WTC11 (cell line): ENCODE results near the gene ITGA11. TPM values are rescaled to one million over a fixed set of nuclear protein-coding genes. Genes with fewer than 3 reads are reported as not detected.

Source experiments
- ATAC-seq: fragments of 200-7000 bp; cut with Tn5 transposase; 2 replicates; pipeline ENCODE4 v1.10.0; 2021; ENCODE audit warnings: mild to moderate bottlenecking, moderate library complexity
- CTCF ChIA-PET: fragments of 300-600 bp; sonication (Branson Sonifier 250); formaldehyde crosslinking; loops from one replicate; lab custom pipeline; 2021; ENCODE audit warnings: antibody characterized with exemption; lab: Charles Lee
- POLR2A ChIA-PET: fragments of 350-600 bp; sonication (Branson Sonifier 250); formaldehyde crosslinking; loops from one replicate; lab custom pipeline; 2021; ENCODE audit warnings: antibody characterized with exemption; lab: Charles Lee
- DNase-seq: peaks from one replicate; pipeline ENCODE4 v3.0.0; 2021; ENCODE audit warnings: low spot score
- H3K27ac Mint-ChIP-seq: 2 replicates; pipeline ENCODE4 v1.8.0; 2021; ENCODE audit warnings: mixed read lengths
- H3K27me3 Mint-ChIP-seq: 2 replicates; pipeline ENCODE4 v1.8.0; 2021; ENCODE audit warnings: low read depth, mild to moderate bottlenecking, moderate library complexity, mixed read lengths
- H3K36me3 Mint-ChIP-seq: 2 replicates; pipeline ENCODE4 v1.8.0; 2021; ENCODE audit warnings: mixed read lengths
- H3K4me1 Mint-ChIP-seq: 2 replicates; pipeline ENCODE4 v1.8.0; 2022; ENCODE audit warnings: mixed read lengths
- H3K4me3 Mint-ChIP-seq: 2 replicates; pipeline ENCODE4 v1.8.0; 2021; ENCODE audit warnings: mild to moderate bottlenecking, moderate library complexity, mixed read lengths
- H3K9me3 Mint-ChIP-seq: 2 replicates; pipeline ENCODE4 v1.8.0; 2021; ENCODE audit warnings: mixed read lengths
- CBFB ChIP-seq: sonication (generic); formaldehyde crosslinking; IDR thresholded peaks from 2 replicates; pipeline ENCODE4 v1.8.1; 2022; ENCODE audit warnings: mild to moderate bottlenecking, low read depth, missing genetic modification reagents
- CREB1 ChIP-seq: sonication (generic); formaldehyde crosslinking; IDR thresholded peaks from 2 replicates; pipeline ENCODE4 v1.8.0; 2023; ENCODE audit warnings: mild to moderate bottlenecking, missing genetic modification reagents
- E2F4 ChIP-seq: sonication (generic); formaldehyde crosslinking; IDR thresholded peaks from 2 replicates; pipeline ENCODE4 v1.8.1; 2022; ENCODE audit warnings: low read depth, mild to moderate bottlenecking, moderate library complexity, missing genetic modification reagents, borderline replicate concordance
- ETV6 ChIP-seq: sonication (generic); formaldehyde crosslinking; IDR thresholded peaks from 2 replicates; pipeline ENCODE4 v1.8.1; 2022; ENCODE audit warnings: mild to moderate bottlenecking, missing genetic modification reagents
- GRHL2 ChIP-seq: fragments of 250-450 bp; sonication (Bioruptor Pico); IDR thresholded peaks from 2 replicates; pipeline ENCODE4 v1.8.0; 2022; ENCODE audit warnings: mild to moderate bottlenecking, moderate library complexity; ENCODE audit not compliant: insufficient replicate concordance, severe bottlenecking
- PRDM15 ChIP-seq: sonication (generic); formaldehyde crosslinking; IDR thresholded peaks from 2 replicates; pipeline ENCODE4 v1.8.0; 2022; ENCODE audit warnings: missing genetic modification reagents
- SMAD4 ChIP-seq: sonication (generic); formaldehyde crosslinking; IDR thresholded peaks from 2 replicates; pipeline ENCODE4 v1.8.0; 2022; ENCODE audit warnings: mild to moderate bottlenecking, missing genetic modification reagents
- SP1 ChIP-seq: sonication (generic); formaldehyde crosslinking; conservative IDR thresholded peaks from 2 replicates; pipeline ENCODE4 v1.8.1; 2022; ENCODE audit warnings: missing genetic modification reagents
- TEAD4 ChIP-seq: sonication (generic); formaldehyde crosslinking; IDR thresholded peaks from 2 replicates; pipeline ENCODE4 v1.8.0; 2022; ENCODE audit warnings: mild to moderate bottlenecking, missing genetic modification reagents
- ZBTB21 ChIP-seq: sonication (generic); formaldehyde crosslinking; IDR thresholded peaks from 2 replicates; pipeline ENCODE4 v1.8.1; 2023; ENCODE audit warnings: mild to moderate bottlenecking, missing genetic modification reagents, borderline replicate concordance
- ZBTB43 ChIP-seq: sonication (generic); formaldehyde crosslinking; IDR thresholded peaks from 2 replicates; pipeline ENCODE4 v1.8.1; 2023; ENCODE audit warnings: mild to moderate bottlenecking, missing genetic modification reagents
- ZNF396 ChIP-seq: fragments of 250-450 bp; sonication (Bioruptor Pico); IDR thresholded peaks from 2 replicates; pipeline ENCODE4 v1.8.0; 2021; ENCODE audit warnings: mild to moderate bottlenecking, moderate library complexity, borderline replicate concordance
- ZNF423 ChIP-seq: fragments of 250-450 bp; sonication (Bioruptor Pico); IDR thresholded peaks from 2 replicates; pipeline ENCODE4 v2.1.2; 2022; ENCODE audit warnings: mild to moderate bottlenecking, moderate library complexity
- ZNF671 ChIP-seq: fragments of 250-450 bp; sonication (Bioruptor Pico); IDR thresholded peaks from 2 replicates; pipeline ENCODE4 v1.8.0; 2021; ENCODE audit warnings: mild to moderate bottlenecking
- total RNA-seq: library from RNA; stranded (reverse); gene quantifications from 3 replicates; pipeline ENCODE4 v1.2.3, GENCODE V29; 2021
- TF ChIP-seq, protein P1 (sequence below): fragments of 250-450 bp; sonication (Bioruptor Pico); IDR thresholded peaks from 2 replicates; pipeline ENCODE4 v1.9.0; 2021; ENCODE audit warnings: mild to moderate bottlenecking
- TF ChIP-seq, protein P2 (sequence below): sonication (generic); formaldehyde crosslinking; IDR thresholded peaks from 2 replicates; pipeline ENCODE4 v1.8.1; 2022; ENCODE audit warnings: mild to moderate bottlenecking, missing genetic modification reagents, moderate library complexity, borderline replicate concordance
- TF ChIP-seq, protein P3 (sequence below): fragments of 250-450 bp; sonication (Bioruptor Pico); IDR thresholded peaks from 2 replicates; pipeline ENCODE4 v1.9.0; 2021; ENCODE audit warnings: mild to moderate bottlenecking, borderline replicate concordance

Gene ITGA11
- total RNA-seq, 1 experiment from 2014 or later: 0.15 TPM

DNA sequence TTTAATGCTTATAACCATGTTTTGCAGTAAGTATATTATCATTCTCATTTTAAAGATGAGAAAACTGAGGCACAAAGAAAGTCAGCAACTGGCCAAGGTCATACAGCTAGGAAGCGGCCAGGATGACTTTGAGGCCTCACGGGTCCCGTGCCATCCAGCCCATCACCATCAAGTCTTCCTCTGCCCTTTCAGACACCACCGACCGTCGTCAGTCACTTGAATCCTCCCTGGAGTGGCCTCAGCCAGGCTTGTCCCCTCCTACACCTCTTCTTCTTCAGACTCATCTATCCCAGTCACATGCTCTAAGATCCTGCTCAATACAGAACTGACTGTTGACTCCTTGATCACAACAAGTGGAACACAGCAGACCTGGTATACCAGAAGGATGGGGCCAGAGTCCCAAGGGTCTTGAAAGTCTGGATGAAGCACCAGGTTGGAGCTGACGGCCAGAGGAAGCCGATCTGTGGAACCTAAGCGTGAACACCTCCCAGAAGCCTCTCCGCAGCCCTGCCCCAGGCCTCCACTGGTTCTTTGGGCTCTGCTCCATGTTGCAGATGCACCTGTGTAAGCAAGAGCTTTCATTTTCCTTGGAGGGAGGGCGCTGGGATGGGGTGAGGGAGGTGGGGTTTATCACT, 22.1 kb downstream of the ITGA11 start (continued):
- TF ChIP-seq ZBTB21: no peak

GRCh38 chr15:68408971-68409370, 23.0 kb downstream of the ITGA11 start:
- Mint-ChIP-seq H3K27ac (no peak overlapping the region), H3K36me3 (no peaks in the 10 kb centered on the region), H3K9me3 (no peaks in the 10 kb centered on the region), H3K27me3 (no peaks in the 10 kb centered on the region; the same call in 1 of the 2 replicates), H3K4me1 (no peaks in the 10 kb centered on the region), H3K4me3 (no peak overlapping the region)
- ChIA-PET POLR2A (no interaction called here), CTCF (no interaction called here)
- DNase-seq (no peak), ATAC-seq (no peak)
- TF ChIP-seq GRHL2 (CRISPR knock-in tag): no peak
- no peak for TF ChIP-seq E2F4
- no peak for TF ChIP-seq ZNF396
- TF ChIP-seq SP1 (CRISPR knock-in tag): no peak
- TF ChIP-seq, protein P1, sequence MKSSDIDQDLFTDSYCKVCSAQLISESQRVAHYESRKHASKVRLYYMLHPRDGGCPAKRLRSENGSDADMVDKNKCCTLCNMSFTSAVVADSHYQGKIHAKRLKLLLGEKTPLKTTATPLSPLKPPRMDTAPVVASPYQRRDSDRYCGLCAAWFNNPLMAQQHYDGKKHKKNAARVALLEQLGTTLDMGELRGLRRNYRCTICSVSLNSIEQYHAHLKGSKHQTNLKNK (CRISPR knock-in tag): no peak
- no peak for TF ChIP-seq ETV6
- TF ChIP-seq CBFB (CRISPR knock-in tag): no peak
- no peak for TF ChIP-seq ZNF423
- TF ChIP-seq, protein P2, sequence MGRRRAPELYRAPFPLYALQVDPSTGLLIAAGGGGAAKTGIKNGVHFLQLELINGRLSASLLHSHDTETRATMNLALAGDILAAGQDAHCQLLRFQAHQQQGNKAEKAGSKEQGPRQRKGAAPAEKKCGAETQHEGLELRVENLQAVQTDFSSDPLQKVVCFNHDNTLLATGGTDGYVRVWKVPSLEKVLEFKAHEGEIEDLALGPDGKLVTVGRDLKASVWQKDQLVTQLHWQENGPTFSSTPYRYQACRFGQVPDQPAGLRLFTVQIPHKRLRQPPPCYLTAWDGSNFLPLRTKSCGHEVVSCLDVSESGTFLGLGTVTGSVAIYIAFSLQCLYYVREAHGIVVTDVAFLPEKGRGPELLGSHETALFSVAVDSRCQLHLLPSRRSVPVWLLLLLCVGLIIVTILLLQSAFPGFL (CRISPR knock-in tag): no peak

- ATAC-seq (no peak), DNase-seq (no peak)
- H3K4me3 Mint-ChIP-seq: no peak overlapping the region
- H3K36me3 Mint-ChIP-seq: no peaks in the 10 kb centered on the region
- CTCF ChIA-PET: interaction anchor here (1.0 to 1.6 kb wide), 2 partner anchors 9 to 131 kb away, joined by 3 to 4 read pairs; no protein-coding TSS in a partner anchor
- no peak overlapping the region for H3K27ac Mint-ChIP-seq
- no peaks in the 10 kb centered on the region; the same call in 1 of the 2 replicates for H3K27me3 Mint-ChIP-seq
- POLR2A ChIA-PET: no interaction called here
- H3K9me3 Mint-ChIP-seq: no peaks in the 10 kb centered on the region
- no peaks in the 10 kb centered on the region for H3K4me1 Mint-ChIP-seq
- TF ChIP-seq ZBTB43 (CRISPR knock-in tag) (no peak), TEAD4 (CRISPR knock-in tag) (no peak), CREB1 (CRISPR knock-in tag) (no peak), ZNF396 (no peak), SMAD4 (no peak), ZNF423 (no peak), ZNF671 (CRISPR knock-in tag) (no peak), PRDM15 (CRISPR knock-in tag) (no peak)
- TF ChIP-seq, protein P3, sequence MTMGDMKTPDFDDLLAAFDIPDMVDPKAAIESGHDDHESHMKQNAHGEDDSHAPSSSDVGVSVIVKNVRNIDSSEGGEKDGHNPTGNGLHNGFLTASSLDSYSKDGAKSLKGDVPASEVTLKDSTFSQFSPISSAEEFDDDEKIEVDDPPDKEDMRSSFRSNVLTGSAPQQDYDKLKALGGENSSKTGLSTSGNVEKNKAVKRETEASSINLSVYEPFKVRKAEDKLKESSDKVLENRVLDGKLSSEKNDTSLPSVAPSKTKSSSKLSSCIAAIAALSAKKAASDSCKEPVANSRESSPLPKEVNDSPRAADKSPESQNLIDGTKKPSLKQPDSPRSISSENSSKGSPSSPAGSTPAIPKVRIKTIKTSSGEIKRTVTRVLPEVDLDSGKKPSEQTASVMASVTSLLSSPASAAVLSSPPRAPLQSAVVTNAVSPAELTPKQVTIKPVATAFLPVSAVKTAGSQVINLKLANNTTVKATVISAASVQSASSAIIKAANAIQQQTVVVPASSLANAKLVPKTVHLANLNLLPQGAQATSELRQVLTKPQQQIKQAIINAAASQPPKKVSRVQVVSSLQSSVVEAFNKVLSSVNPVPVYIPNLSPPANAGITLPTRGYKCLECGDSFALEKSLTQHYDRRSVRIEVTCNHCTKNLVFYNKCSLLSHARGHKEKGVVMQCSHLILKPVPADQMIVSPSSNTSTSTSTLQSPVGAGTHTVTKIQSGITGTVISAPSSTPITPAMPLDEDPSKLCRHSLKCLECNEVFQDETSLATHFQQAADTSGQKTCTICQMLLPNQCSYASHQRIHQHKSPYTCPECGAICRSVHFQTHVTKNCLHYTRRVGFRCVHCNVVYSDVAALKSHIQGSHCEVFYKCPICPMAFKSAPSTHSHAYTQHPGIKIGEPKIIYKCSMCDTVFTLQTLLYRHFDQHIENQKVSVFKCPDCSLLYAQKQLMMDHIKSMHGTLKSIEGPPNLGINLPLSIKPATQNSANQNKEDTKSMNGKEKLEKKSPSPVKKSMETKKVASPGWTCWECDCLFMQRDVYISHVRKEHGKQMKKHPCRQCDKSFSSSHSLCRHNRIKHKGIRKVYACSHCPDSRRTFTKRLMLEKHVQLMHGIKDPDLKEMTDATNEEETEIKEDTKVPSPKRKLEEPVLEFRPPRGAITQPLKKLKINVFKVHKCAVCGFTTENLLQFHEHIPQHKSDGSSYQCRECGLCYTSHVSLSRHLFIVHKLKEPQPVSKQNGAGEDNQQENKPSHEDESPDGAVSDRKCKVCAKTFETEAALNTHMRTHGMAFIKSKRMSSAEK (CRISPR knock-in tag): no peak
These were observed 23.8 kb downstream of the ITGA11 start for GRCh38 chr15:68407886-68408881.
